Fibroblast of lung (primary cell): ENCODE data around the gene ADAMTSL1. TPM values are rescaled to one million over a fixed set of nuclear protein-coding genes. Genes with fewer than 3 reads are reported as not detected.
A peak's percentile ranks its signal among the peaks of the same experiment; 100 is the strongest.

Experiments used
- DNase-seq, 2 donors: peaks; one replicate each; pipeline versions ENCODE4 v3.0.0 to v3.0.0-alpha.2; 2010; ENCODE audit warnings: low read depth in 2 of 2
- H2AFZ ChIP-seq: 2 replicates; pipeline ENCODE4 v1.5.1; 2012; ENCODE audit warnings: low read length, control low read depth, inconsistent platforms
- H3K27ac ChIP-seq: 2 replicates; pipeline ENCODE4 v1.5.1; 2011; ENCODE audit warnings: low read length, control low read depth; ENCODE audit not compliant: insufficient read depth
- H3K27me3 ChIP-seq: 2 replicates; pipeline ENCODE4 v1.5.1; 2011; ENCODE audit warnings: mild to moderate bottlenecking, low read length; ENCODE audit not compliant: control insufficient read depth, insufficient read depth
- H3K36me3 ChIP-seq: 2 replicates; pipeline ENCODE4 v1.5.1; 2011; ENCODE audit warnings: low read length; ENCODE audit not compliant: control insufficient read depth, insufficient read depth
- H3K4me1 ChIP-seq: 2 replicates; pipeline ENCODE4 v1.5.1; 2011; ENCODE audit warnings: low read length; ENCODE audit not compliant: control insufficient read depth, insufficient read depth; ENCODE audit errors: extremely low read depth
- H3K4me2 ChIP-seq: 2 replicates; pipeline ENCODE4 v1.5.1; 2011; ENCODE audit warnings: low read length, control low read depth; ENCODE audit not compliant: insufficient read depth; ENCODE audit errors: extremely low read depth
- H3K4me3 ChIP-seq, 4 experiments: fragments of 200-600 bp in 1 of 4; sonication (generic) in 1 of 4; replicated peaks in 1 of 4; 2 replicates each; pipeline ENCODE4 v1.5.1; 2011 to 2016; ENCODE audit warnings: low read length in 4 of 4, low read depth in 3 of 4, mild to moderate bottlenecking in 3 of 4, control low read depth in 2 of 4, inconsistent platforms in 1 of 4, mixed read lengths in 1 of 4; ENCODE audit not compliant: insufficient read depth in 1 of 4; ENCODE audit errors: control extremely low read depth in 1 of 4
- H3K79me2 ChIP-seq: 2 replicates; pipeline ENCODE4 v1.5.1; 2012; ENCODE audit warnings: mild to moderate bottlenecking, low read length, inconsistent platforms; ENCODE audit not compliant: control insufficient read depth, insufficient read depth
- H3K9ac ChIP-seq: 2 replicates; pipeline ENCODE4 v1.5.1; 2011; ENCODE audit warnings: mild to moderate bottlenecking, low read length, control low read depth; ENCODE audit not compliant: insufficient read depth
- H3K9me3 ChIP-seq: 2 replicates; pipeline ENCODE4 v1.5.1; 2012; ENCODE audit warnings: low read depth, low read length; ENCODE audit not compliant: control insufficient read depth, insufficient read depth
- H4K20me1 ChIP-seq: 2 replicates; pipeline ENCODE4 v1.5.1; 2011; ENCODE audit warnings: low read length; ENCODE audit not compliant: control insufficient read depth, insufficient read depth; ENCODE audit errors: extremely low read depth
- EZH2 ChIP-seq: IDR thresholded peaks from 2 replicates; pipeline ENCODE4 v1.5.1; 2012; ENCODE audit warnings: low read length, control low read depth, mild to moderate bottlenecking; ENCODE audit errors: missing control alignments
- polyA plus RNA-seq, 2 donors: library from polyadenylated mRNA; depleted of rRNA in 1 of 2; stranded (reverse) in 1 of 2; unstranded in 1 of 2; fragments of >200 nt; gene quantifications; 2 replicates each; pipeline ENCODE4 v1.2.1, GENCODE V29; 2011 to 2012; ENCODE audit warnings: missing spikeins in 1 of 2
- total RNA-seq: library from RNA; depleted of rRNA; stranded (reverse); fragments of >200 nt; gene quantifications from 2 replicates; pipeline ENCODE4 v1.2.1, GENCODE V29; 2014
- TF ChIP-seq, protein P1 (sequence below), 2 donors: IDR thresholded peaks in 1 of 2; conservative IDR thresholded peaks in 1 of 2; 1 replicate in 1 of 2; 2 replicates in 1 of 2; pipeline ENCODE4 v1.5.1; 2011 to 2012; ENCODE audit warnings: low read length in 2 of 2, control low read depth in 1 of 2, inconsistent platforms in 1 of 2, low read depth in 1 of 2, mild to moderate bottlenecking in 1 of 2

The ADAMTSL1 gene
- total and polyA plus RNA-seq, 2 donors (not counting 1 experiment from before 2014, with no cell fraction given), result 19.3 to 27.9 TPM

DNA sequence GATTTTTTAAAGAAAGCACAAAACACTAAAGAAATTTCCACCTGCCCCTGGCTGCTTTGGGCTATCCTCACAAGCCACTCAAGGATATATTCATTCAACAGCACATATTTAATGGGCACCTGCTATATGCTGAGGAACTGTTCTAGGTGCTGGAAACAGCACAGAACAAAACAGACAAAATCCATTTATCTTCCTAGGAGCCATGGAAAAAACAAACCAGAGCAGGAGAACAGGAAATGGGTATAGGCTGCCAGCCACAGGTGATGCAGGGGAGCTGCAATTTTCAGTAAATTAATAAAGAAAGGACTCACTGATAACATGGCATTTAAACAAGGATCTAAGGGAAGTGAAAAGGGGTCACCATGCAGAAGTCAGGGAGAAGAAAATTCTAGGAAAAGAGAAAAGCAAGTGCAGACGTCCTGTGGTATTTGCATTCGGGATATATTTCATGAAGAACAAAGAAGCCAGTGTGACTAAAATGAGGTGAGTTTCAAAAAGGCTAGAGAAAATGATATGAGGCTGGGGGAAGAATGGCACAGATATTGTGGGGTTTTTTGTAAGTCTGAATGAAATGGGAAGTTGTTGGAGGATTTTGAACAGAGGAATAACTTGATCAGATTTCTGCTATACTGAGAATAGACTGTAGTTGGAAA lies 152.2 kb downstream of the ADAMTSL1 start:
- no peak overlapping the region for H3K27ac ChIP-seq
- no peaks in the 10 kb centered on the region for H3K9me3 ChIP-seq
- no peaks in the 10 kb centered on the region for H3K79me2 ChIP-seq
- H3K36me3 ChIP-seq, result no peaks in the 10 kb centered on the region
- no peaks in the 10 kb centered on the region for H3K27me3 ChIP-seq
- no peak overlapping the region for H3K9ac ChIP-seq
- no peak overlapping the region for H3K4me2 ChIP-seq
- TF ChIP-seq, protein P1, sequence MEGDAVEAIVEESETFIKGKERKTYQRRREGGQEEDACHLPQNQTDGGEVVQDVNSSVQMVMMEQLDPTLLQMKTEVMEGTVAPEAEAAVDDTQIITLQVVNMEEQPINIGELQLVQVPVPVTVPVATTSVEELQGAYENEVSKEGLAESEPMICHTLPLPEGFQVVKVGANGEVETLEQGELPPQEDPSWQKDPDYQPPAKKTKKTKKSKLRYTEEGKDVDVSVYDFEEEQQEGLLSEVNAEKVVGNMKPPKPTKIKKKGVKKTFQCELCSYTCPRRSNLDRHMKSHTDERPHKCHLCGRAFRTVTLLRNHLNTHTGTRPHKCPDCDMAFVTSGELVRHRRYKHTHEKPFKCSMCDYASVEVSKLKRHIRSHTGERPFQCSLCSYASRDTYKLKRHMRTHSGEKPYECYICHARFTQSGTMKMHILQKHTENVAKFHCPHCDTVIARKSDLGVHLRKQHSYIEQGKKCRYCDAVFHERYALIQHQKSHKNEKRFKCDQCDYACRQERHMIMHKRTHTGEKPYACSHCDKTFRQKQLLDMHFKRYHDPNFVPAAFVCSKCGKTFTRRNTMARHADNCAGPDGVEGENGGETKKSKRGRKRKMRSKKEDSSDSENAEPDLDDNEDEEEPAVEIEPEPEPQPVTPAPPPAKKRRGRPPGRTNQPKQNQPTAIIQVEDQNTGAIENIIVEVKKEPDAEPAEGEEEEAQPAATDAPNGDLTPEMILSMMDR (conservative IDR thresholded peaks at IDR 0.05 in 1 of 2, IDR thresholded peaks at IDR 0.05 in 1 of 2; ENCODE audit: low read depth in 1 of 2, low read length in 2 of 2), result no peak
- TF ChIP-seq EZH2, result no peak
- no peaks in the 10 kb centered on the region for H3K4me1 ChIP-seq
- no peak overlapping the region for H2AFZ ChIP-seq
- H4K20me1 ChIP-seq, result no peaks in the 10 kb centered on the region
- H3K4me3 ChIP-seq, result no peak overlapping the region
- no peak for DNase-seq

DNA sequence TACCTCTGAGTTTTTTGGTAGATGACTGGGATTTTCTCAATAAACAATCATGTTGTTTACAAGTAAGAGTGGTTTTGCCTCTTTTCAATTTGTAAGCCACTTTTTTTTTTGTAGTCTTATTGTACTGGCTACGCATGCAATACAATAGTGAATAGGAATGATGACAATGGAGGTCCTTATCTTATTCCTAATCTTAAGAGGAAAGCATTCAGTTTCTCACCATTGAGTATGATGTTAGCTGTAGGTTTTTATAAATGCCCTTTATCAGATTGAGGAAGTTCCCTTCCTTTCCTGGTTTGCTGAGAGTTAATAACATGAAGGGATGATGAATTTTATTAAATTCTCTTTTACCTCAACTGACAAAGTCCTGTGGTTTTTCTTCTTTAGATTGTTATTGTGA lies 155.2 kb downstream of the ADAMTSL1 start:
- Histone ChIP-seq H3K79me2 (no peaks in the 10 kb centered on the region), H3K4me3 (no peak overlapping the region), H3K27me3 (no peaks in the 10 kb centered on the region), H3K4me2 (no peak overlapping the region), H4K20me1 (no peaks in the 10 kb centered on the region), H3K9me3 (no peaks in the 10 kb centered on the region), H3K9ac (no peak overlapping the region), H3K4me1 (peaks cover 10% of the 10 kb centered on the region), H2AFZ (no peak overlapping the region), H3K36me3 (no peaks in the 10 kb centered on the region), H3K27ac (no peak overlapping the region)
- DNase-seq, result peak in 1 of 2 donors; percentile 65
- TF ChIP-seq, protein P1 (conservative IDR thresholded peaks at IDR 0.05 in 1 of 2, IDR thresholded peaks at IDR 0.05 in 1 of 2; ENCODE audit: low read depth in 1 of 2, low read length in 2 of 2), result no peak
- TF ChIP-seq EZH2, result no peak

DNA sequence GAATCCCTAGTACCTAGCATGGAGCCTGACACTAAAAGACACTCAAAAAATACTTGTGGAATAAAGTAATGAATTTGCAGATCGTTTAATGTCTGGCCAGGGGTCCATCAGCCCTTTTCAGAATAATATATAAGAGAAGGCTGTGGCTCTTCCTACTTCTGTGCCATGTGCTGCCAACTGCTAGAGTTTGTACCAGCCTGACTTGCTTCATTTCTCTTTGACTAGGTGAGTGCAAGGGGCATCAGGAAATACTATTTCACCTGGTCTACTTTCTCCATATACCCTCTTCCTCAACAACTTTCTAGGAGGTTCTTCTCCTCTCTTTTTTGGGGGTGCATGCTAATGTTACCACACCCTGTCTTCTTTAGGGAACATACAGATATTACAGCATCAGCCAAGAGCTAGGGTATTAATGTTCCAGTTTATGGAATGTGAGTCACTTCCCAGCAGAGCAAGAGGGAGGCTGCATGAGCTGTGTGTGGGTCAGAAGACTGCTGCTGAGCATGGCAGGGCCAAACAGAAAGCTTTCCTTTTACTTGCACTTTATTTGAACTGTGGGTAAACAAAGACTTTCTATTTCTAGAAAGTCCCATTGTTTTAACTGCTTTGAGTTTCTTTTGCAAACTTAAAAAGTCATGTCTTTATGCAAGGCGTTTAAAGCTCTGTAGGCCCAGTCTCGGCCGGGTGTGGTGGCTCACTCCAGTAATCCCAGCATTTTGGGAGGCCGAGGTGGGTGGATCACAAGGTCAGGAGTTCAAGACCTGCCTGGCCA lies 158.9 kb downstream of the ADAMTSL1 start:
- H3K9me3 ChIP-seq, result no peaks in the 10 kb centered on the region
- peak; percentile 89 to 91 for DNase-seq
- H2AFZ ChIP-seq, result no peak overlapping the region
- no peak overlapping the region for H3K9ac ChIP-seq
- H3K27ac ChIP-seq, result peak overlapping the region; percentile 43
- no peaks in the 10 kb centered on the region for H3K79me2 ChIP-seq
- H3K36me3 ChIP-seq, result no peaks in the 10 kb centered on the region
- TF ChIP-seq, protein P1 (conservative IDR thresholded peaks at IDR 0.05 in 1 of 2, IDR thresholded peaks at IDR 0.05 in 1 of 2; ENCODE audit: low read depth in 1 of 2, low read length in 2 of 2), result no peak
- no peak for TF ChIP-seq EZH2
- no peak overlapping the region for H3K4me3 ChIP-seq
- H3K4me2 ChIP-seq, result peak overlapping the region; percentile 13
- H3K27me3 ChIP-seq, result no peaks in the 10 kb centered on the region
- H3K4me1 ChIP-seq, result peaks cover 14% of the 10 kb centered on the region
- no peaks in the 10 kb centered on the region for H4K20me1 ChIP-seq
